HL-60 (cell line): Measurements from ENCODE around the gene PRDM8.

Experiments
- DNase-seq, 2 experiments: peaks; one replicate each; pipeline ENCODE4 v3.0.0-alpha.2; 2010 to 2020; ENCODE audit warnings: low read depth in 1 of 2, low spot score in 1 of 2
- H3K27ac ChIP-seq: fragments of 250-450 bp; sonication (Bioruptor Pico); replicated peaks from 2 replicates; pipeline ENCODE4 v1.5.1; 2020; ENCODE audit warnings: mild to moderate bottlenecking, moderate library complexity
- H3K27me3 ChIP-seq: fragments of 250-450 bp; sonication (Bioruptor Pico); 2 replicates; pipeline ENCODE4 v1.5.1; 2021; ENCODE audit warnings: mild to moderate bottlenecking, moderate library complexity; ENCODE audit not compliant: insufficient read depth, poor library complexity, severe bottlenecking
- H3K4me3 ChIP-seq: replicated peaks from 2 replicates; pipeline ENCODE4 v1.5.1; 2011; ENCODE audit warnings: mild to moderate bottlenecking, control low read depth, low read length; ENCODE audit not compliant: insufficient read depth
- CTCF ChIP-seq: IDR thresholded peaks from one replicate; pipeline ENCODE4 v1.5.1; 2011; ENCODE audit warnings: low read length, control low read depth, inconsistent platforms; ENCODE audit not compliant: insufficient read depth
- GABPA ChIP-seq: IDR thresholded peaks from 2 replicates; pipeline ENCODE4 v1.6.1; 2012; ENCODE audit warnings: low read depth
- POLR2AphosphoS5 ChIP-seq: IDR thresholded peaks from 2 replicates; pipeline ENCODE4 v1.6.1; 2012; ENCODE audit warnings: low read depth
- REST ChIP-seq: IDR thresholded peaks from 2 replicates; pipeline ENCODE4 v1.6.1; 2012; ENCODE audit warnings: low read depth; ENCODE audit not compliant: insufficient replicate concordance
- SPI1 ChIP-seq: IDR thresholded peaks from 2 replicates; pipeline ENCODE4 v1.6.1; 2012; ENCODE audit warnings: low read depth, mild to moderate bottlenecking, borderline replicate concordance

Gene PRDM8

GRCh38 chr4:80183250-80184052, 13.9 kb upstream of the PRDM8 start:
- peak overlapping the region; percentile 37 for H3K27ac ChIP-seq
- H3K27me3 ChIP-seq = peaks cover 24% of the 10 kb centered on the region
- TF ChIP-seq SPI1 (no peak), POLR2AphosphoS5 (no peak), REST (no peak), GABPA (no peak), CTCF (no peak)
- peak overlapping the region; percentile 80 for H3K4me3 ChIP-seq
- DNase-seq = no peak

GRCh38 chr4:80184053-80184824, 13.1 kb upstream of the PRDM8 start:
- H3K4me3 ChIP-seq = peak overlapping the region; percentile 80
- DNase-seq = peak in 1 of 2 experiments; percentile 78
- H3K27me3 ChIP-seq = peaks cover 24% of the 10 kb centered on the region
- H3K27ac ChIP-seq = peak overlapping the region; percentile 37
- TF ChIP-seq GABPA (no peak), POLR2AphosphoS5 (no peak), CTCF (peak; percentile 75), SPI1 (0 out of 2 replicates have a peak, but pooled peaks have one; percentile 16), REST (no peak)

- no peak for DNase-seq
Observed at GRCh38 chr4:80184825-80185756, 12.2 kb upstream of the PRDM8 start.

More at GRCh38 chr4:80184825-80185756, 12.2 kb upstream of the PRDM8 start:
- Histone ChIP-seq H3K4me3 (peak overlapping the region; percentile 80), H3K27ac (no peak overlapping the region), H3K27me3 (peaks cover 24% of the 10 kb centered on the region)
- TF ChIP-seq CTCF = no peak
- TF ChIP-seq POLR2AphosphoS5 = no peak
- no peak for TF ChIP-seq REST
- no peak for TF ChIP-seq SPI1
- no peak for TF ChIP-seq GABPA
